GM12865 (cell line): Measurements from ENCODE around the gene VWA5B1.
"Not testable (repeated sequence)": the region's sequence is repeated elsewhere in the genome, so short reads cannot be mapped to it uniquely, and the experiment has no call there.

Experiments
- DNase-seq: peaks from one replicate; pipeline ENCODE4 v3.0.0; 2010; ENCODE audit warnings: low read depth
- H3K4me3 ChIP-seq: 2 replicates; pipeline ENCODE4 v1.5.1; 2011; ENCODE audit warnings: mild to moderate bottlenecking, low read depth, low read length, control low read depth
- TF ChIP-seq, protein P1 (sequence below): IDR thresholded peaks from 2 replicates; pipeline ENCODE4 v1.5.1; 2011; ENCODE audit warnings: low read length, control low read depth, low read depth, inconsistent platforms; ENCODE audit not compliant: insufficient read depth; ENCODE audit errors: missing control alignments

The VWA5B1 gene

DNA sequence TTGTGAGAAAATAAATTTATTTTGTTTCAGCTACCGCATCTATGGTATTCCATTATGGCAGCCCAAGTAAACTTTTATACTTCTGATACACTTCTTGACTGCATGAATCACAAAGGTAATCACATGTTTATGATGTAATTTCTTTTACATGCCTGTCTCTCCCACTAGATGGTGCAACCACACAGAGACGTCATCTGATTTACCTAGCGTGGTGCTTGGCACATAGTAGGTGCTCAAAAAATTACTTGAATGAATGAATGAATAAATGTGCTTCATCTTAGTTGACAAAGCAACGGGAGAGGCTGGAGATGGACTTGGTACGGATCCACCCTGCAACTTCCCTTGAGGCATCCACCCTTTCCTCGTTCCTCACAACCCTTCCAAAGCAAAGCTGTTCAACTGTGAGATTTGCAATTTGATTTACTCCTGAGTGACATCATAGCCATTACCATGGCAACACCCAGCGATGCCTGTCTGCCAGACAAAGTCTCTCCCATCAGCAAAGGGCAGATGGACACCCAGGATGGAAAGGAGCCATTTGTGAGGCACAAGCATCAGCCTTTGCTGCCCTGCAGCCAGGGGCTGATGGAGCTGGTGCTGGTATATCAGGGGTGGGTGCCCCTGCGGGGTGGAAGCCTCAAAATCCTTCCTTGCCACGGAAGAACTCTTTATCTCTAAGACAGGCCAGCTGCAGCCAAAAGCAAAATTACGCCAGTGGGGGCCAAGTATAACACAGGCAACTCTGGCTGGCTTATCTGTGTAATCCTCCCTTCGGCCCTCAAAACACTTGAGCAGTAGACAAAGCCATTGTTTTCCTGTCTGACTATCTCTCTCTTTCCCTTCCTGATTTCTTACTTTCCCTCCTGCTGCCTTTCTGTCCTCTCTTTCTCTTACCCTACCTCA, 18.9 kb upstream of the VWA5B1 start:
- TF ChIP-seq, protein P1, sequence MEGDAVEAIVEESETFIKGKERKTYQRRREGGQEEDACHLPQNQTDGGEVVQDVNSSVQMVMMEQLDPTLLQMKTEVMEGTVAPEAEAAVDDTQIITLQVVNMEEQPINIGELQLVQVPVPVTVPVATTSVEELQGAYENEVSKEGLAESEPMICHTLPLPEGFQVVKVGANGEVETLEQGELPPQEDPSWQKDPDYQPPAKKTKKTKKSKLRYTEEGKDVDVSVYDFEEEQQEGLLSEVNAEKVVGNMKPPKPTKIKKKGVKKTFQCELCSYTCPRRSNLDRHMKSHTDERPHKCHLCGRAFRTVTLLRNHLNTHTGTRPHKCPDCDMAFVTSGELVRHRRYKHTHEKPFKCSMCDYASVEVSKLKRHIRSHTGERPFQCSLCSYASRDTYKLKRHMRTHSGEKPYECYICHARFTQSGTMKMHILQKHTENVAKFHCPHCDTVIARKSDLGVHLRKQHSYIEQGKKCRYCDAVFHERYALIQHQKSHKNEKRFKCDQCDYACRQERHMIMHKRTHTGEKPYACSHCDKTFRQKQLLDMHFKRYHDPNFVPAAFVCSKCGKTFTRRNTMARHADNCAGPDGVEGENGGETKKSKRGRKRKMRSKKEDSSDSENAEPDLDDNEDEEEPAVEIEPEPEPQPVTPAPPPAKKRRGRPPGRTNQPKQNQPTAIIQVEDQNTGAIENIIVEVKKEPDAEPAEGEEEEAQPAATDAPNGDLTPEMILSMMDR: no peak
- no peak overlapping the region for H3K4me3 ChIP-seq

GRCh38 chr1:20273716-20274115, 17.0 kb upstream of the VWA5B1 start:
- DNase-seq, H3K4me3 ChIP-seq: not testable (repeated sequence)

More for the DNA sequence above, 18.9 kb upstream of the VWA5B1 start:
- DNase-seq: no peak

GRCh38 chr1:20275319-20275925, 15.3 kb upstream of the VWA5B1 start:
- TF ChIP-seq, protein P1: no peak
- no peak overlapping the region for H3K4me3 ChIP-seq
- no peak for DNase-seq

DNA sequence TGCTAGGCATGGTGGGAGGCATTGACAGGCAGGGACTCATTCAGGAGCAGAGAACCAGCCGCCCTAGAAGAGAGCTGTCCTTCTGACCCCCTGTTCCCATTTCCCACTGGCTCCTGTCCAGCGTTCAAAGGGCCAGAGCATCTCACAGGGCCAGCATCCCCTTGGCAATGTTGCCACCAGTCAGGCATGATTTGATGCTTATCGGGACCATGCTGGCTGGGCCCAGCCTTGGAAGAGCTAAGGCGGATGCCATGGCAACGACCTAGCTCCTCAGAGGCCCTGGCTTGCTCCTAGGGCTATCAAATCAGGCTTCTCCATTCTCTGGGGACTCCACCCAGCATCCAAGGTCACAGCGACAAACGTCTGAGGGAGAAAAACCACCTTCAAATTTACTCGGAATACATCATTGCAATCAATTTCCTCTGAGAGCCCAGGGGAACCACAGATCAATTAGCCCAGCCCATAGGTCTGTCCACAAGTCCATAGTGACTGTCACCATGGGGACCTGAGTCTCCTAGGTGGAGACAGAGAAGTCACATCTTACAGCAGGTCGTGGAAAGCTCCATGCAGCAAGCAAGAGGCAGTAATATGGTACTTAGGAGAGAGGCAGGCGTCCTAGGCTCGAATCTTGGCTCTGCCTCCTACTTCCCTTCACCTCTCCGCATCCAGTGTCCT, 14.1 kb upstream of the VWA5B1 start:
- TF ChIP-seq, protein P1: no peak
- DNase-seq: no peak
- no peak overlapping the region for H3K4me3 ChIP-seq

- DNase-seq: no peak
- H3K4me3 ChIP-seq: no peak overlapping the region
- TF ChIP-seq, protein P1: no peak
Measured at GRCh38 chr1:20278692-20279130, 12.0 kb upstream of the VWA5B1 start.

DNA sequence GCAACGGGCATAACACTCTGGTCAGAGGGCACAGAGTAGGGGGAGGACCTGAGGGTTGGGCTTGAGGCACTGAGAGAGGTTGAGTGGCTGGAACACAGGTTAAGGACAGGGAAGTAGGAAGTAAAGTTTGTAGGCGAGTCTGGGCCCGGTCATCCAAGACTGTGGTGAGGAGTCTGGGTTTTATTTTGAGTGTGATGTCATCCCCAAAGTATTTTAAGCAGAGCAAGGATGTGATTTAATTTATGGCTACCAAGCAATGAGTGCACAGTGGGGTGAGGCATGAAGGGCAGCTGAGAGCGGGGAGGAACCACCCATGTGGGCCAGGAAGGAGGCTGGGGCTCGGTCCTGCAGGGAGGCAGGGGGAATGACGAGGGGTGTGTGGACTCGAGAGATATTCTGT, 11.2 kb upstream of the VWA5B1 start:
- H3K4me3 ChIP-seq: no peak overlapping the region
- no peak for DNase-seq
- TF ChIP-seq, protein P1: no peak

GRCh38 chr1:20280341-20280740, 10.3 kb upstream of the VWA5B1 start:
- TF ChIP-seq, protein P1: no peak
- no peak overlapping the region for H3K4me3 ChIP-seq
- no peak for DNase-seq
